Measurements from ENCODE around the gene MSI2.

GRCh38 chr17:57466521-57466920 is 210.2 kb downstream of the MSI2 start:
- TF ChIP-seq CTCF (IDR thresholded peaks at IDR 0.05) (no peak), POLR2A (IDR thresholded peaks at IDR 0.05) (no peak)
